ENCODE data around the gene CAMK1.

DNA sequence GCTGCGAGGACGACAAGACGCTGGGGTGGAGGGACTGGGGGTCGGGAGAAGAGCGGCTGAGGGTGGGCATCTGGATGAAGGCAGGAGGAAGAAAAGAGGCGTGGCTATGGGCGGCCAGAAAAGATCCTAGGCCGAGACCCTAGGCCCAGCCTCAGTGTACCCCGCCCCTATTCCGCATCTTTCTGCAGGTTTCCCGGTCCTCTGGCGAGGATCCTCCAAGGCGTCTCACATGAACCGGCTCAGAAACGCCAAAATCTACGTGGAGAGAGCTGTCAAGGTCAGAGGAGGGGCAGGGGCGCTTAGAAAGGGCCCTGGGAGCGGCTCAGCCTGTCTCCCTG, 40.7 kb upstream of the CAMK1 start:
- TF ChIP-seq POLR2AphosphoS5 (IDR thresholded peaks at IDR 0.05) (no peak), POLR2A (IDR thresholded peaks at IDR 0.05) (no peak)
- TF ChIP-seq, protein P1, sequence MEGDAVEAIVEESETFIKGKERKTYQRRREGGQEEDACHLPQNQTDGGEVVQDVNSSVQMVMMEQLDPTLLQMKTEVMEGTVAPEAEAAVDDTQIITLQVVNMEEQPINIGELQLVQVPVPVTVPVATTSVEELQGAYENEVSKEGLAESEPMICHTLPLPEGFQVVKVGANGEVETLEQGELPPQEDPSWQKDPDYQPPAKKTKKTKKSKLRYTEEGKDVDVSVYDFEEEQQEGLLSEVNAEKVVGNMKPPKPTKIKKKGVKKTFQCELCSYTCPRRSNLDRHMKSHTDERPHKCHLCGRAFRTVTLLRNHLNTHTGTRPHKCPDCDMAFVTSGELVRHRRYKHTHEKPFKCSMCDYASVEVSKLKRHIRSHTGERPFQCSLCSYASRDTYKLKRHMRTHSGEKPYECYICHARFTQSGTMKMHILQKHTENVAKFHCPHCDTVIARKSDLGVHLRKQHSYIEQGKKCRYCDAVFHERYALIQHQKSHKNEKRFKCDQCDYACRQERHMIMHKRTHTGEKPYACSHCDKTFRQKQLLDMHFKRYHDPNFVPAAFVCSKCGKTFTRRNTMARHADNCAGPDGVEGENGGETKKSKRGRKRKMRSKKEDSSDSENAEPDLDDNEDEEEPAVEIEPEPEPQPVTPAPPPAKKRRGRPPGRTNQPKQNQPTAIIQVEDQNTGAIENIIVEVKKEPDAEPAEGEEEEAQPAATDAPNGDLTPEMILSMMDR (IDR thresholded peaks at IDR 0.05), result no peak
